LNCaP clone FGC (cell line): Measurements from ENCODE around the gene STX4.

Experiments used
- DNase-seq: peaks from one replicate; pipeline ENCODE4 v3.0.0-alpha.2; 2011; ENCODE audit warnings: low read depth
- H3K4me3 ChIP-seq: 2 replicates; pipeline ENCODE4 v1.5.1; 2011; ENCODE audit warnings: mild to moderate bottlenecking, low read depth, low read length, control low read depth
- CTCF ChIP-seq: IDR thresholded peaks from 2 replicates; pipeline ENCODE4 v1.5.1; 2012; ENCODE audit warnings: mild to moderate bottlenecking; ENCODE audit not compliant: control insufficient read depth, insufficient read depth; ENCODE audit errors: extremely low read depth

Gene STX4

GRCh38 chr16:31077024-31077423, 43.7 kb downstream of the STX4 start:
- H3K4me3 ChIP-seq = no peak overlapping the region
- no peak for TF ChIP-seq CTCF
- no peak for DNase-seq

GRCh38 chr16:31077592-31078396, 44.4 kb downstream of the STX4 start:
- DNase-seq = no peak
- H3K4me3 ChIP-seq = no peak overlapping the region
- TF ChIP-seq CTCF = no peak

- TF ChIP-seq CTCF = no peak
- no peak for DNase-seq
- no peak overlapping the region for H3K4me3 ChIP-seq
Measured at GRCh38 chr16:31078597-31079341, 45.4 kb downstream of the STX4 start.

- TF ChIP-seq CTCF = no peak
- no peak for DNase-seq
- no peak overlapping the region for H3K4me3 ChIP-seq
Measured at GRCh38 chr16:31079342-31079944, 46.1 kb downstream of the STX4 start.

- DNase-seq = no peak
- no peak overlapping the region for H3K4me3 ChIP-seq
- TF ChIP-seq CTCF = no peak
Measured at GRCh38 chr16:31080035-31080629, 46.8 kb downstream of the STX4 start.

- DNase-seq = no peak
- no peak overlapping the region for H3K4me3 ChIP-seq
- no peak for TF ChIP-seq CTCF
Measured at GRCh38 chr16:31080756-31081419, 47.5 kb downstream of the STX4 start.
